SK-N-SH (cell line): ENCODE results near the gene RAB40C. TPM values are rescaled to one million over a fixed set of nuclear protein-coding genes. Genes with fewer than 3 reads are reported as not detected.

Source experiments
- CTCF ChIA-PET: fragments of 300-600, 350-600 bp; formaldehyde crosslinking; extraction: SDS; loops from one replicate; lab custom pipeline; 2021; lab: Yijun Ruan, JAX
- POLR2A ChIA-PET: fragments of 350-600 bp; sonication (Branson Sonifier 250); formaldehyde crosslinking; extraction: SDS; loops from one replicate; lab custom pipeline; 2020; ENCODE audit warnings: antibody characterized with exemption, inconsistent platforms; lab: Yijun Ruan, JAX
- DNase-seq: peaks from one replicate; pipeline ENCODE4 v3.0.0; 2012
- H2AFZ ChIP-seq: fragments of 200-600 bp; sonication (generic); 2 replicates; pipeline ENCODE4 v1.8.1; 2016; ENCODE audit warnings: antibody characterized with exemption, mild to moderate bottlenecking, low read depth
- H3F3A ChIP-seq: fragments of 200-600 bp; sonication (generic); replicated peaks from 2 replicates; pipeline ENCODE3; 2016; ENCODE audit warnings: antibody characterized with exemption, mild to moderate bottlenecking; ENCODE audit not compliant: insufficient read depth
- H3K27ac ChIP-seq, 2 experiments: fragments of 200-500 bp in 1 of 2; fragments of 200-600 bp in 1 of 2; sonication (Bioruptor generic) in 1 of 2; sonication (generic), shearing (Covaris generic) in 1 of 2; 2 replicates each; pipeline versions ENCODE4 v1.5.1 to v1.6.1; 2014 to 2016; ENCODE audit warnings: low read depth in 2 of 2, inconsistent platforms in 1 of 2, low read length in 1 of 2, mild to moderate bottlenecking in 1 of 2, mixed read lengths in 1 of 2
- H3K27me3 ChIP-seq: fragments of 200-600 bp; sonication (generic), shearing (Covaris generic); 2 replicates; pipeline ENCODE4 v1.6.1; 2016; ENCODE audit warnings: mixed run types; ENCODE audit not compliant: insufficient read depth
- H3K36me3 ChIP-seq, 2 experiments: fragments of 200-500 bp in 1 of 2; fragments of 200-600 bp in 1 of 2; sonication (Bioruptor generic) in 1 of 2; sonication (generic) in 1 of 2; replicated peaks in 1 of 2; 2 replicates each; pipeline versions ENCODE3 to v1.5.1; 2014 to 2016; ENCODE audit warnings: low read length in 1 of 2, mild to moderate bottlenecking in 1 of 2; ENCODE audit not compliant: insufficient read depth in 2 of 2, control insufficient read depth in 1 of 2
- H3K4me1 ChIP-seq, 2 experiments: fragments of 200-500 bp in 1 of 2; fragments of 200-600 bp in 1 of 2; sonication (Bioruptor generic) in 1 of 2; sonication (generic), shearing (Covaris generic) in 1 of 2; 2 replicates each; pipeline versions ENCODE4 v1.5.1 to v1.6.1; 2014 to 2016; ENCODE audit warnings: low read depth in 1 of 2, low read length in 1 of 2, mixed run types in 1 of 2; ENCODE audit not compliant: insufficient read depth in 2 of 2, control insufficient read depth in 1 of 2
- H3K4me2 ChIP-seq: fragments of 200-600 bp; sonication (generic), shearing (Covaris generic); 2 replicates; pipeline ENCODE4 v1.6.1; 2017; ENCODE audit warnings: mixed run types
- H3K4me3 ChIP-seq, 2 experiments: fragments of 200-500 bp in 1 of 2; fragments of 200-600 bp in 1 of 2; sonication (Bioruptor generic) in 1 of 2; sonication (generic), shearing (Covaris generic) in 1 of 2; 2 replicates each; pipeline versions ENCODE4 v1.5.1 to v1.8.1; 2014 to 2016; ENCODE audit warnings: low read depth in 2 of 2, inconsistent platforms in 1 of 2, low read length in 1 of 2, mild to moderate bottlenecking in 1 of 2, mixed read lengths in 1 of 2, moderate library complexity in 1 of 2
- H3K79me2 ChIP-seq: fragments of 200-600 bp; sonication (generic); 2 replicates; pipeline ENCODE4 v1.8.1; 2017; ENCODE audit warnings: mild to moderate bottlenecking; ENCODE audit not compliant: insufficient read depth
- H3K9ac ChIP-seq: fragments of 200-600 bp; sonication (generic); 2 replicates; pipeline ENCODE4 v1.6.1; 2017; ENCODE audit warnings: mixed run types
- H3K9me2 ChIP-seq: fragments of 200-600 bp; sonication (generic); 2 replicates; pipeline ENCODE4 v1.6.1; 2017; ENCODE audit warnings: mixed run types
- H3K9me3 ChIP-seq: fragments of 200-600 bp; sonication (generic); 2 replicates; pipeline ENCODE4 v1.6.1; 2017; ENCODE audit warnings: mixed run types, mild to moderate bottlenecking, moderate library complexity
- H4K20me1 ChIP-seq: fragments of 200-600 bp; sonication (generic); 2 replicates; pipeline ENCODE4 v1.6.1; 2017; ENCODE audit warnings: mild to moderate bottlenecking, mixed run types; ENCODE audit not compliant: insufficient read depth
- EP300 ChIP-seq, 2 experiments: IDR thresholded peaks; 2 replicates each; pipeline versions ENCODE4 v1.4.0 to v1.6.1; 2012; ENCODE audit warnings: borderline replicate concordance in 1 of 2, low read depth in 1 of 2, low read length in 1 of 2
- EZH2phosphoT487 ChIP-seq: fragments of 200-600 bp; sonication (generic); IDR thresholded peaks from 2 replicates; pipeline ENCODE4 v1.6.1; 2017; ENCODE audit warnings: low read depth, mixed run types, mild to moderate bottlenecking, antibody characterized with exemption, moderate library complexity, borderline replicate concordance
- FOXJ3 ChIP-seq: sonication (generic); formaldehyde crosslinking; IDR thresholded peaks from 2 replicates; pipeline ENCODE4 v1.5.1; 2020; ENCODE audit warnings: mild to moderate bottlenecking, missing genetic modification reagents
- MEF2A ChIP-seq: IDR thresholded peaks from 2 replicates; pipeline ENCODE4 v1.4.0; 2012; ENCODE audit warnings: low read depth, borderline replicate concordance
- PBX3 ChIP-seq: IDR thresholded peaks from 2 replicates; pipeline ENCODE4; 2012
- POLR2AphosphoS5 ChIP-seq: IDR thresholded peaks from 2 replicates; pipeline ENCODE4 v1.6.1; 2012; ENCODE audit warnings: low read depth, low read length
- RXRA ChIP-seq: IDR thresholded peaks from 2 replicates; pipeline ENCODE4 v1.4.0; 2012; ENCODE audit warnings: low read depth, mild to moderate bottlenecking, borderline replicate concordance
- SIN3A ChIP-seq: IDR thresholded peaks from 2 replicates; pipeline ENCODE4 v1.6.1; 2012; ENCODE audit warnings: low read depth, mild to moderate bottlenecking, low read length, moderate library complexity, borderline replicate concordance
- SMC3 ChIP-seq: IDR thresholded peaks from 2 replicates; pipeline ENCODE4 v1.6.1; 2012; ENCODE audit warnings: low read depth, low read length, improper control_type of control experiment
- TCF12 ChIP-seq: IDR thresholded peaks from 2 replicates; pipeline ENCODE4 v1.4.0; 2012
- YY1 ChIP-seq: IDR thresholded peaks from 2 replicates; pipeline ENCODE4 v1.4.0; 2012; ENCODE audit warnings: low read depth, mild to moderate bottlenecking
- WGBS: methylation state at CpG from one replicate; pipeline ENCODE4 v1.1.6; 2017; ENCODE audit warnings: low lambda C conversion rate; 5-methylcytosine and 5-hydroxymethylcytosine counted together
- polyA plus RNA-seq, 3 experiments: library from polyadenylated mRNA; depleted of rRNA; stranded (reverse); fragments of >200 nt; gene quantifications; 2 replicates each; pipeline ENCODE4 v1.2.3, GENCODE V29; 2012
- TF ChIP-seq, protein P1 (sequence below): fragments of 200-600 bp; sonication (generic); IDR thresholded peaks from 2 replicates; pipeline ENCODE4 v1.6.1; 2017; ENCODE audit warnings: antibody characterized with exemption, mild to moderate bottlenecking, moderate library complexity
- TF ChIP-seq, protein P2 (sequence below): IDR thresholded peaks from 2 replicates; pipeline ENCODE4 v1.4.0; 2012; ENCODE audit warnings: low read depth
- TF ChIP-seq, protein P3 (sequence below): IDR thresholded peaks from 2 replicates; pipeline ENCODE4 v1.4.0; 2012; ENCODE audit warnings: low read depth, borderline replicate concordance

Gene RAB40C
- polyA plus RNA-seq, 1 of the 3 experiments (the other 2 are of a cell fraction) = 13.0 TPM

DNA sequence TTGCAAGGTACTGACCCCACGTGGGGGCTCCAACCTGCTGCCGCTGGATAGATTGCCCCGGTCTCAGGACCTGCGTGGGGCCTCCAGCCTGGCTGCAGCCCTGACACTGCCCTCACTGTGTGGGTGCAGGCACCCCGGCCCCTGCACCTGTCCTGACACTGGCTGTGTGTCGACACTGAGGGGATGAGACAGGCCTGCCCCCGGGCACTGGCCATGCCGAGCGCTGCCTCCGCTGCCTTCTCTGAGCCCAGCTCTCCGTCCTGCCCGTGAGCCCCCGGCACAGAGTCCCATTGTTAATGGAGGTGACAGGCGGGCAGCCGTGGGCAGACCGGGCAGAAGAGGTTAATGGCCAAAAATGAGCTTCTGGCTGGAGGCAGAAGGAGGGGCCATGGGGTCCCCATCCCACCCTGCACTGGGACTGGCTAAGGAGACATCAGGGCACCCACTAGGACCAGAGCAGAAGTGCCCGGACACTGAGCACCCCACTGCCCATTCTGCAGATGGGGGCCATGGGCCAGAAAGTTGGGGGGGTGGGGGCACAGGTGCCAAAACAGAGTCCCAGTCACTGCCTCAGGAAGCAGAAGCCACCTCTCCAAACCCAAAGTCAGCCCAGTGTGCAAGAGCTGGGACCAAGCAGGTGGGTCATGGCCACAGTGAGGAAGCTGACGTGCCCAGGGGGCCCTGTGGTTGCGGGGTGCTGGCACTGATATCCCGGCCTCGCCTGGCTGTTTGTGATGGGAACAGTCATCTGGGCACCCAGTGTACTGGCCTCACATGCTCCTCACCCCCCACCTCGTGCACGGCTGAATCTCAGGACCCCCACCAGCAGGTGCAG is 32.2 kb upstream of the RAB40C start:
- 84% methylated on average over 15 of the region's 23 CpGs for WGBS
- DNase-seq = no peak
- Histone ChIP-seq H3K27me3 (peaks cover 27% of the 10 kb centered on the region), H3F3A (peaks cover 2% of the 10 kb centered on the region), H3K9ac (no peak overlapping the region), H3K36me3 (peaks cover 0 to 5% of the 10 kb centered on the region in 2 experiments), H3K9me3 (no peaks in the 10 kb centered on the region), H3K4me1 (peaks cover 0 to 9% of the 10 kb centered on the region in 2 experiments; a peak in 1 of 4 replicates), H2AFZ (no peak overlapping the region), H3K4me3 (no peak overlapping the region), H3K4me2 (no peak overlapping the region), H3K79me2 (no peaks in the 10 kb centered on the region), H3K27ac (no peak overlapping the region), H3K9me2 (no peaks in the 10 kb centered on the region)
- ChIA-PET CTCF (interaction anchor here (0.8 to 1.9 kb wide), 3 partner anchors 8 to 67 kb away, joined by 3 to 6 read pairs (median 3); no protein-coding TSS in a partner anchor), POLR2A (interaction anchor here (2.3 kb wide), 1 partner anchor 8 kb away, joined by 12 read pairs; the partner anchor contains the start of gene NHLRC4)
- TF ChIP-seq YY1 (no peak), EP300 (IDR thresholded peaks at IDR 0.05; ENCODE audit: borderline replicate concordance in 1 of 2, low read depth in 1 of 2, low read length in 1 of 2) (no peak), EZH2phosphoT487 (no peak), RXRA (no peak), FOXJ3 (CRISPR knock-in tag) (no peak), TCF12 (no peak), SMC3 (no peak), SIN3A (no peak), POLR2AphosphoS5 (no peak), MEF2A (no peak), PBX3 (no peak)
- TF ChIP-seq, protein P1, sequence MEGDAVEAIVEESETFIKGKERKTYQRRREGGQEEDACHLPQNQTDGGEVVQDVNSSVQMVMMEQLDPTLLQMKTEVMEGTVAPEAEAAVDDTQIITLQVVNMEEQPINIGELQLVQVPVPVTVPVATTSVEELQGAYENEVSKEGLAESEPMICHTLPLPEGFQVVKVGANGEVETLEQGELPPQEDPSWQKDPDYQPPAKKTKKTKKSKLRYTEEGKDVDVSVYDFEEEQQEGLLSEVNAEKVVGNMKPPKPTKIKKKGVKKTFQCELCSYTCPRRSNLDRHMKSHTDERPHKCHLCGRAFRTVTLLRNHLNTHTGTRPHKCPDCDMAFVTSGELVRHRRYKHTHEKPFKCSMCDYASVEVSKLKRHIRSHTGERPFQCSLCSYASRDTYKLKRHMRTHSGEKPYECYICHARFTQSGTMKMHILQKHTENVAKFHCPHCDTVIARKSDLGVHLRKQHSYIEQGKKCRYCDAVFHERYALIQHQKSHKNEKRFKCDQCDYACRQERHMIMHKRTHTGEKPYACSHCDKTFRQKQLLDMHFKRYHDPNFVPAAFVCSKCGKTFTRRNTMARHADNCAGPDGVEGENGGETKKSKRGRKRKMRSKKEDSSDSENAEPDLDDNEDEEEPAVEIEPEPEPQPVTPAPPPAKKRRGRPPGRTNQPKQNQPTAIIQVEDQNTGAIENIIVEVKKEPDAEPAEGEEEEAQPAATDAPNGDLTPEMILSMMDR = no peak
- TF ChIP-seq, protein P2, sequence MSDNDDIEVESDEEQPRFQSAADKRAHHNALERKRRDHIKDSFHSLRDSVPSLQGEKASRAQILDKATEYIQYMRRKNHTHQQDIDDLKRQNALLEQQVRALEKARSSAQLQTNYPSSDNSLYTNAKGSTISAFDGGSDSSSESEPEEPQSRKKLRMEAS = no peak
- TF ChIP-seq, protein P3, sequence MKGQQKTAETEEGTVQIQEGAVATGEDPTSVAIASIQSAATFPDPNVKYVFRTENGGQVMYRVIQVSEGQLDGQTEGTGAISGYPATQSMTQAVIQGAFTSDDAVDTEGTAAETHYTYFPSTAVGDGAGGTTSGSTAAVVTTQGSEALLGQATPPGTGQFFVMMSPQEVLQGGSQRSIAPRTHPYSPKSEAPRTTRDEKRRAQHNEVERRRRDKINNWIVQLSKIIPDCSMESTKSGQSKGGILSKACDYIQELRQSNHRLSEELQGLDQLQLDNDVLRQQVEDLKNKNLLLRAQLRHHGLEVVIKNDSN = no peak
- TF ChIP-seq, all 33 proteins: peak for 0
- H4K20me1 ChIP-seq = no peaks in the 10 kb centered on the region
